ENCODE data around the gene JMJD8. TPM values are rescaled to one million over a fixed set of nuclear protein-coding genes. Genes with fewer than 3 reads are reported as not detected.

Gene JMJD8
- total RNA-seq, 2 experiments from 2014 or later: 48.7 to 82.3 TPM

- TF ChIP-seq EZH2phosphoT487 (IDR thresholded peaks at IDR 0.05; ENCODE audit: borderline replicate concordance, low read depth, low read length): no peak
- peak; percentile 87 for TF ChIP-seq CTCF (conservative IDR thresholded peaks at IDR 0.05; ENCODE audit: low read length)
- H3K27ac ChIP-seq (ENCODE audit: low read depth, low read length, poor library complexity, severe bottlenecking): peak overlapping the region; percentile 66
- H3K4me3 ChIP-seq (ENCODE audit: low read depth, low read length, poor library complexity, severe bottlenecking): peak overlapping the region; percentile 70
- peaks cover 10% of the 10 kb centered on the region for H3K36me3 ChIP-seq (ENCODE audit: insufficient read depth, low read length)
- H3K9me3 ChIP-seq (ENCODE audit: low read length): no peaks in the 10 kb centered on the region
- CTCF ChIA-PET (ENCODE audit: unreplicated experiment): no interaction called here
- POLR2A ChIA-PET: interaction anchor here (0.6 kb wide), 1 partner anchor 1300 kb away, joined by 3 read pairs; no protein-coding TSS in a partner anchor
- no peaks in the 10 kb centered on the region for H3K9me2 ChIP-seq (ENCODE audit: insufficient read depth, low read length)
- DNase-seq (ENCODE audit: low spot score): peak; percentile 75
- H2AFZ ChIP-seq (ENCODE audit: low read length): peak overlapping the region; percentile 13; the same call in 1 of the 2 replicates
- H3K4me1 ChIP-seq (ENCODE audit: insufficient read depth, low read length, poor library complexity, severe bottlenecking): peaks cover 27% of the 10 kb centered on the region
- intact Hi-C loops (cut with micrococcal nuclease; ENCODE audit: unreplicated experiment): loop anchor here (2.0 kb wide), 1 partner anchor 21 kb away; the partner anchor contains the start of gene RHOT2
- H4K20me1 ChIP-seq (ENCODE audit: insufficient read depth, low read length): no peaks in the 10 kb centered on the region
- peak overlapping the region; percentile 77 for H3K4me2 ChIP-seq (ENCODE audit: low read length)
- peaks cover 4% of the 10 kb centered on the region; the same call in 1 of the 2 replicates for H3K79me2 ChIP-seq (ENCODE audit: insufficient read depth, low read depth, low read length)
- TSS peak; percentile 40 for BruUV-seq (replicated peaks)
These were observed 35.9 kb downstream of the JMJD8 start for GRCh38 chr16:648071-648780.

DNA sequence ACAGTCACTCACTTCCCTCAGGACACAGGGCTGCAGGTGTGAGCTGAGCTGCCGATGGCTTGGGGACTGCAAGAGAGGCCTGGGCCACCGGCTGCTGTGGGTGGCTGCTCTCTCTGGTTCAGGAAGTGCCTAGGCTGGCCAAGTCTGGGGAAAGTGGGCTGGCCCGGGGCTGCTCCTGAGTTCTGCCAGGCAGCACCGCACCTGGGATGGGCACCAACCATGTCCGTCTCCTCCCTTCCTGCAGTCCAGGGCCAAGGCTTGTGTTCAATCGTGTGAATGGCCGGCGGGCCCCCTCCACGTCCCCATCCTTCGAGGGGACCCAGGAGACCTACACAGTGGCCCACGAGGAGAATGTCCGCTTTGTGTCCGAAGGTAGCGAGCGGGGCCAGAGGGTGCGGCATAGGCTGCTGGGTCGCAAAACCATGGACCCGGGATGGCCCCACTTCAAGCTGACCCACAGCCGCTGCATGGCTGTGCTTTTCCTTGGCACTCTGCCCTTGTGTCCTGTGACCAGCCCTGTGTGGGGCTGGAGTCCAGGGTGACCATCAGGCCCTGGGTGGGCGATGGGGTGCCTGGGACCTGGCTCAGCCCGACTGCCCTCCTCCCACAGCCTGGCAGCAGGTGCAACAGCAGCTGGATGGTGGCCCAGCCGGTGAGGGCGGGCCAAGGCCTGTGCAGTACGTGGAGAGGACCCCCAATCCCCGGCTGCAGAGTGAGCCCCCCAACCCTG lies 36.8 kb downstream of the JMJD8 start:
- Histone ChIP-seq H3K79me2 (ENCODE audit: insufficient read depth, low read depth, low read length) (peaks cover 4% of the 10 kb centered on the region; the same call in 1 of the 2 replicates), H3K27ac (ENCODE audit: low read depth, low read length, poor library complexity, severe bottlenecking) (no peak overlapping the region)
- CTCF ChIA-PET (ENCODE audit: unreplicated experiment): no interaction called here

More for the DNA sequence above, 36.8 kb downstream of the JMJD8 start:
- peaks cover 32% of the 10 kb centered on the region for H3K4me1 ChIP-seq (ENCODE audit: insufficient read depth, low read length, poor library complexity, severe bottlenecking)
- DNase-seq (ENCODE audit: low spot score): no peak
- H3K4me3 ChIP-seq (ENCODE audit: low read depth, low read length, poor library complexity, severe bottlenecking): peak overlapping the region; percentile 70
- H2AFZ ChIP-seq (ENCODE audit: low read length): no peak overlapping the region
- no peaks in the 10 kb centered on the region for H3K9me2 ChIP-seq (ENCODE audit: insufficient read depth, low read length)
- TF ChIP-seq EZH2phosphoT487 (IDR thresholded peaks at IDR 0.05; ENCODE audit: borderline replicate concordance, low read depth, low read length) (no peak), CTCF (conservative IDR thresholded peaks at IDR 0.05; ENCODE audit: low read length) (no peak)
- peak overlapping the region; percentile 77 for H3K4me2 ChIP-seq (ENCODE audit: low read length)
- POLR2A ChIA-PET: no interaction called here
- no TSS peak for BruUV-seq (replicated peaks)
- H3K9me3 ChIP-seq (ENCODE audit: low read length): no peaks in the 10 kb centered on the region
- H3K36me3 ChIP-seq (ENCODE audit: insufficient read depth, low read length): peaks cover 5% of the 10 kb centered on the region
- intact Hi-C loops (cut with micrococcal nuclease; ENCODE audit: unreplicated experiment): no loop called here
- H4K20me1 ChIP-seq (ENCODE audit: insufficient read depth, low read length): no peaks in the 10 kb centered on the region
